Natural killer cell (primary cell): ENCODE data around the gene OPHN1. TPM values are rescaled to one million over a fixed set of nuclear protein-coding genes. Genes with fewer than 3 reads are reported as not detected.
"Not testable (repeated sequence)": the region's sequence is repeated elsewhere in the genome, so short reads cannot be mapped to it uniquely, and the experiment has no call there.

Source experiments
- ATAC-seq, 3 donors: fragments of 150-1000 bp in 2 of 3; fragments of 200-7000 bp in 1 of 3; cut with Tn5 transposase; 1 replicate in 1 of 3; 2 replicates in 2 of 3; pipeline ENCODE4 v1.10.0; 2021; ENCODE audit warnings: mild to moderate bottlenecking in 2 of 3, moderate library complexity in 2 of 3
- DNase-seq, 2 donors: peaks; one replicate each; pipeline versions ENCODE4 v3.0.0 to v3.0.0-alpha.2; 2013 to 2021; ENCODE audit warnings: mixed read lengths in 1 of 2
- H3K27ac ChIP-seq: one replicate; pipeline ENCODE4 v1.5.1; 2013; ENCODE audit warnings: mild to moderate bottlenecking, low read length
- H3K27me3 ChIP-seq: one replicate; pipeline ENCODE4 v1.6.1; 2013; ENCODE audit warnings: low read length; ENCODE audit not compliant: control insufficient read depth, insufficient read depth
- H3K36me3 ChIP-seq: one replicate; pipeline ENCODE4 v1.6.1; 2013; ENCODE audit warnings: low read length; ENCODE audit not compliant: control insufficient read depth, insufficient read depth
- H3K4me1 ChIP-seq: one replicate; pipeline ENCODE4 v1.6.1; 2013; ENCODE audit warnings: low read length; ENCODE audit not compliant: control insufficient read depth, insufficient read depth
- H3K4me3 ChIP-seq: one replicate; pipeline ENCODE4 v1.5.1; 2013; ENCODE audit warnings: low read length
- H3K9me3 ChIP-seq: one replicate; pipeline ENCODE4 v1.6.1; 2013; ENCODE audit warnings: low read length; ENCODE audit not compliant: control insufficient read depth, insufficient read depth
- H3K27ac Mint-ChIP-seq, 2 donors: one replicate each; pipeline ENCODE4 v1.8.0; 2022; ENCODE audit warnings: mild to moderate bottlenecking in 2 of 2, mixed read lengths in 2 of 2, moderate library complexity in 1 of 2
- H3K27me3 Mint-ChIP-seq, 2 donors: one replicate each; pipeline ENCODE4 v1.8.0; 2022; ENCODE audit warnings: low read depth in 2 of 2, mixed read lengths in 2 of 2
- H3K36me3 Mint-ChIP-seq: one replicate; pipeline ENCODE4 v1.8.0; 2022; ENCODE audit warnings: mixed read lengths
- H3K4me1 Mint-ChIP-seq, 2 donors: one replicate each; pipeline ENCODE4 v1.8.0; 2022; ENCODE audit warnings: mixed read lengths in 2 of 2
- H3K4me3 Mint-ChIP-seq: one replicate; pipeline ENCODE4 v1.8.0; 2022; ENCODE audit warnings: mild to moderate bottlenecking, moderate library complexity, mixed read lengths
- H3K9me3 Mint-ChIP-seq, 2 donors: one replicate each; pipeline ENCODE4 v1.8.0; 2022; ENCODE audit warnings: mixed read lengths in 2 of 2
- CTCF ChIP-seq: fragments of 200-600 bp; IDR thresholded peaks from one replicate; pipeline ENCODE4 v1.8.0; 2022; ENCODE audit warnings: antibody characterized with exemption
- WGBS: methylation state at CpG from one replicate; pipeline ENCODE4 v1.1.7; 2013; ENCODE audit warnings: missing lambda C conversion rate; ENCODE audit not compliant: insufficient coverage; 5-methylcytosine and 5-hydroxymethylcytosine counted together
- intact Hi-C: fragments of 100-400 bp; cut with micrococcal nuclease; formaldehyde crosslinking; loops from one replicate; pipeline ENCODE4 v1.14.2; 2022
- total RNA-seq, 4 donors: library from RNA; stranded (reverse); fragments of 120-200 nt in 1 of 4; gene quantifications; one replicate each; pipeline versions ENCODE4 v1.2.3 to v1.2.4, GENCODE V29; 2013 to 2022

Gene OPHN1
- total RNA-seq, 3 donors from 2014 or later (not counting 1 experiment from before 2014, with no cell fraction given): 1.4 to 5.6 (median 3.7) TPM

- Mint-ChIP-seq H3K4me1 (no peaks in the 10 kb centered on the region), H3K4me3 (no peak overlapping the region), H3K9me3 (no peaks in the 10 kb centered on the region), H3K27ac (no peak overlapping the region), H3K27me3 (no peaks in the 10 kb centered on the region), H3K36me3 (no peaks in the 10 kb centered on the region)
- intact Hi-C loops: no loop called here
- Histone ChIP-seq H3K4me1 (no peaks in the 10 kb centered on the region), H3K27me3 (no peaks in the 10 kb centered on the region), H3K4me3 (no peak overlapping the region), H3K36me3 (no peaks in the 10 kb centered on the region), H3K27ac (no peak overlapping the region), H3K9me3 (no peaks in the 10 kb centered on the region)
- DNase-seq: no peak
- TF ChIP-seq CTCF: no peak
- ATAC-seq: no peak
- WGBS: no CpG with 5 or more reads among the region's 1 CpG
Observed at GRCh38 chrX:68086709-68087108, 346.6 kb downstream of the OPHN1 start.

- no peak overlapping the region for H3K4me3 ChIP-seq
- H3K4me1 Mint-ChIP-seq: no peaks in the 10 kb centered on the region
- no peak for DNase-seq
Observed at GRCh38 chrX:68084765-68085164, 348.5 kb downstream of the OPHN1 start.

GRCh38 chrX:68083510-68083909 is 349.8 kb downstream of the OPHN1 start:
- no peaks in the 10 kb centered on the region for H3K4me1 Mint-ChIP-seq
- WGBS: no CpG with 5 or more reads among the region's 3 CpGs
- H3K9me3 Mint-ChIP-seq: no peaks in the 10 kb centered on the region
- no peaks in the 10 kb centered on the region for H3K9me3 ChIP-seq
- no peak for TF ChIP-seq CTCF
- H3K27ac Mint-ChIP-seq: no peak overlapping the region
- no peaks in the 10 kb centered on the region for H3K36me3 Mint-ChIP-seq
- no peak overlapping the region for H3K27ac ChIP-seq
- no peak overlapping the region for H3K4me3 ChIP-seq
- intact Hi-C loops: no loop called here
- no peaks in the 10 kb centered on the region for H3K4me1 ChIP-seq
- no peak for DNase-seq
- H3K4me3 Mint-ChIP-seq: no peak overlapping the region
- no peaks in the 10 kb centered on the region for H3K36me3 ChIP-seq
- no peak for ATAC-seq
- H3K27me3 ChIP-seq: no peaks in the 10 kb centered on the region
- no peaks in the 10 kb centered on the region for H3K27me3 Mint-ChIP-seq

More at GRCh38 chrX:68084765-68085164, 348.5 kb downstream of the OPHN1 start:
- intact Hi-C loops: no loop called here
- H3K27ac Mint-ChIP-seq: no peak overlapping the region
- no peaks in the 10 kb centered on the region for H3K27me3 Mint-ChIP-seq
- no peaks in the 10 kb centered on the region for H3K4me1 ChIP-seq
- H3K9me3 Mint-ChIP-seq: no peaks in the 10 kb centered on the region
- no peak overlapping the region for H3K4me3 Mint-ChIP-seq
- no peaks in the 10 kb centered on the region for H3K9me3 ChIP-seq
- no peaks in the 10 kb centered on the region for H3K36me3 Mint-ChIP-seq
- H3K27ac ChIP-seq: no peak overlapping the region
- WGBS: no CpG with 5 or more reads among the region's 1 CpG
- no peaks in the 10 kb centered on the region for H3K27me3 ChIP-seq
- no peaks in the 10 kb centered on the region for H3K36me3 ChIP-seq
- ATAC-seq: no peak
- TF ChIP-seq CTCF: no peak

- Mint-ChIP-seq H3K4me3 (no peak overlapping the region), H3K27me3 (no peaks in the 10 kb centered on the region), H3K36me3 (no peaks in the 10 kb centered on the region), H3K9me3 (no peaks in the 10 kb centered on the region), H3K4me1 (no peaks in the 10 kb centered on the region), H3K27ac (no peak overlapping the region)
- Histone ChIP-seq H3K27me3 (no peaks in the 10 kb centered on the region), H3K36me3 (no peaks in the 10 kb centered on the region), H3K4me1 (no peaks in the 10 kb centered on the region), H3K27ac (no peak overlapping the region), H3K9me3 (no peaks in the 10 kb centered on the region), H3K4me3 (no peak overlapping the region)
- no peak for DNase-seq
- WGBS: 86% methylated on average over 1 of the region's 1 CpG
- intact Hi-C loops: no loop called here
- no peak for ATAC-seq
- TF ChIP-seq CTCF: no peak
Observed at GRCh38 chrX:68079961-68080360, 353.3 kb downstream of the OPHN1 start.

GRCh38 chrX:68078801-68079200 is 354.5 kb downstream of the OPHN1 start:
- H3K27ac Mint-ChIP-seq, H3K4me3 Mint-ChIP-seq, ATAC-seq, H3K36me3 Mint-ChIP-seq, intact Hi-C loops, H3K27ac ChIP-seq, H3K4me3 ChIP-seq, DNase-seq, H3K4me1 Mint-ChIP-seq, H3K4me1 ChIP-seq, H3K27me3 ChIP-seq, H3K9me3 Mint-ChIP-seq, H3K36me3 ChIP-seq, H3K27me3 Mint-ChIP-seq, H3K9me3 ChIP-seq: not testable (repeated sequence)
